Stimulated activated CD4-positive, alpha-beta T cell treated with anti-CD3 and anti-CD28 coated beads, Interleukin-15, amount 100 ng/mL, for 48 hours (primary cell): ENCODE results near the gene CYP2E1.
"Not testable (repeated sequence)": the region's sequence is repeated elsewhere in the genome, so short reads cannot be mapped to it uniquely, and the experiment has no call there.

ENCODE experiments used
- DNase-seq, 2 donors: peaks; one replicate each; pipeline ENCODE4 v3.0.0-alpha.2; 2020; ENCODE audit warnings: low read depth in 2 of 2

The CYP2E1 gene

GRCh38 chr10:133528296-133528844 is 1.2 kb downstream of the CYP2E1 start:
- DNase-seq = no peak

DNA sequence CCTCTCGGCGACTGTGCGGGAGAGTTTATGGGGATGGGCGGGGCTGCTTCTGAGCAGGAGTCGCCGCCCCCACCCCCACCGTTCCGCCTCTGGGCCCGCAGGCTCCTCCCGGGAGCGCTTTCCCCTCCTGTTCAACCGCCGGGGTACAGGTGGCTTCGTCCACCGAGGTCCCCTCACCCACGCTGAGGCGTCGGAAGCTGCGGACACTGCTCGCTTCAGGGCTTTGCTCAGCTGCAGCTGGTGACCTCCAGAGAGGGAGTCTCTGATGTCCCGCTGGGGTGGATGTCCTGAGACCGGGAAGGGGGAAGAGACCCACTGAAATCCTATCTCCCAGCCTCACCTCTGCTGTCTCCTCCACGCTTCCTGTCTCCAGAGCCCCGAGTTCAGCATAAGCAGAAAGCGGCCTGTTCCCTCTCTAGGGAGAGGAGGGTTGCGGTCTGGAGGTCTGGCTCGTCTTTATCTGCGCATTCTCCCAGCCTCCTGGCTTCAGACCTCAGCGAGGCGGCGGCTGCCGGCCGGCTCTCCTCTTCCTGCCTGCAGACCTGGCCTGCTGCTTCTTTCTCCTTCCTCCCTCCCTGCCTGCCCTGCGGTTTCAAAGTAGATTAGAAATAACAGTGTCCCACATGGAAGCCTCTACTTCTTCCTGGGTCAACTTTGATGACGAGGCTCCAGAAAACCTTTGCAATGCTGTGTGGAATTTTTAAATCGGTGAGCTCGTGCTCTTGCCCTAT is 1.8 kb downstream of the CYP2E1 start:
- DNase-seq = no peak

DNA sequence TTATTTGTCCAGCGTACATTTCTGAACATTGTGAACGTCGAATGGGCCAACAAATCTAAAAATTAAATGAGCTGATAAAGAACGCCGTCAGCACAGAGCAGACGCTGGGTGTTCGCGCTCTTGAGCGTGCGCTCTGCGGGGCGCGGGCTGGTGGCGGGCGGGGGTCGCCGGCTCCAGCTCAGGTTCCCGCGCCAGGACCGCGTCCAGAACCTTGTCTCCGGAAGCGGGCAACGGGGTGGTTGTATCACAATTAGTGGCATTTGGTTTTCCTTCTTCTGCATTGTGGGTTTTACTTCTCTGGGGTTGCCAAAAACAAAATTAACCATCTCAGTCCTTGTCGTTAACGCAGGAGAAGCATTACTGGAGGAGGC is 2.4 kb downstream of the CYP2E1 start:
- DNase-seq = no peak

GRCh38 chr10:133530506-133530905 is 3.3 kb downstream of the CYP2E1 start:
- DNase-seq = no peak

- no peak for DNase-seq
These were observed 5.7 kb downstream of the CYP2E1 start for GRCh38 chr10:133532871-133533270.

DNA sequence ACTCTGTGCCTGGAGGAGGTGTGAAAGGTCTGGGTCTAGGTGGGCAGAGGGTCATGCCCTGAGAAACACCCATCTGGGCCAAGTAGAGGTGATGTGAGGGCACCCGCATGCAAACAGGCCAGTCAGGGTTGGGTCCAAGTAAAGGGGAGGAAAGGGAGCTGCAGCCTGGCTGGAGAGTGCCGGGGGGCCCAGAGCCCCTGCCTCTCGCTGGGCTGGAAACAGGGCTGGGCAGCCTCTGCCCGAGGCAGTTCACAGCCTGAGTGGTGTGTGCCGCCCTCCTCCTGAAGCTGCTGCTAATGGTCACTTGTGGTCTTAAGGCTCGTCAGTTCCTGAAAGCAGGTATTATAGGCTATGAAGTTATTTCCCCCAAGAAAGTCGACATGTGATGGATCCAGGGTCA is 7.3 kb downstream of the CYP2E1 start:
- no peak for DNase-seq

DNA sequence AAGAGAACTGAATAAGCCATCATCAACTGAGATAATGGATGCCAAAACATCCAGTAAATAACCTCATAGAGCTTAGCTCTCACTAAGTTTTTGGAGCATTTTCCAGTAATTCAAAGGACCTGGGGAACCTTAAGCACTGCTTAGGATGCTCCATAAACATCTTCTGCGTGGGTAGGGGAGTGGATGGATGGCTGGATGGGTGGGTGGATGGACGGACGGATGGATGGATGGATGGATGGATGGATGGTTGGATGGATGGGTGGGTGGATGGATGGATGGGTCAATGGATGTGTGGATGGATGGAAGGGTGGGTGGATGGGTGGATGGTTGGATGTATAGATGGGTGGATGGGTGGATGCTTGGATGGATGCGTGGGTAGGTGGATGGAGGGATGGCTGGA is 9.0 kb downstream of the CYP2E1 start:
- DNase-seq = no peak

GRCh38 chr10:133537546-133538545 is 10.7 kb downstream of the CYP2E1 start:
- DNase-seq = no peak

- not testable (repeated sequence) for DNase-seq
These were observed 14.3 kb downstream of the CYP2E1 start for GRCh38 chr10:133541441-133541975.

- DNase-seq = no peak
These were observed 17.3 kb downstream of the CYP2E1 start for GRCh38 chr10:133544506-133544905.

DNA sequence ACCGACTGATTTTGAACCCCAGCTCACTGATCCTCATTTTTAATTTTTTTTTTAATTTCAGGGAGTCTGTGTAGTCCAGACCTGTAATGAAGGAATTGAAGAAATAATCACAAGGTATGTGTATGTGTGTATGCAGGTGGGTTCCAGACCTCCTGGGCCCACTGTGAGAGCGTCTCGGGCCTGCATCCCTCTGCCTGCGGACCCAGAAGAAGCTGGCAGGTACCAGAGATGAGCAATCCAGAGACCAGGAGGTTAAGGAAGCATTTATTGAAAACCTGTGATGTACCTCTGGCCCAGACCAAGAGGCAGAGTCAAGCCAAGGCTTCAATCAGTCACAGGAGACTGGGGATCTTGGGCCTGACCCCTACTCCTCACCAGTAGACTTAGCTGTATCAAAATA is 27.4 kb downstream of the CYP2E1 start:
- DNase-seq = no peak

DNA sequence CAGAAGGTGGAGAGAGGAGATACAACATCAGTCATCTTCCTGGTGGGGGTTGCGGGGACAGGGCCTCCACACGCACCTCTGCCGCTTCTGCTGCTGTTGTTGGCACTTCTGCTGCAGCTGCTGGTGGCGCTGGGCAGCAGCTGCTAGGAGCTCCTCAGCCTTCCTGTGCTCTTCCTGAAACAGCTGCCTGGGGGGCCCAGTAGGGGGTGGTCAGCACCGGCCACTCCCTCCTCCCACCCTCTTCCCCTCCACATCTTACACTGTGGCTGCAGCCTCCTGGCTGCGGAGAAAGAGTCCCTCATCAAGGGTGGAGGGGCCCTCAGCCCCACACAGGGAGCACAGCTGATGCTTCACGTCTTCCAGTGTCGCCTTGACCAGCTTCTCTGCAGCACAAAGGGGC is 28.4 kb downstream of the CYP2E1 start:
- DNase-seq = no peak

GRCh38 chr10:133557381-133557780 is 30.2 kb downstream of the CYP2E1 start:
- DNase-seq = no peak

DNA sequence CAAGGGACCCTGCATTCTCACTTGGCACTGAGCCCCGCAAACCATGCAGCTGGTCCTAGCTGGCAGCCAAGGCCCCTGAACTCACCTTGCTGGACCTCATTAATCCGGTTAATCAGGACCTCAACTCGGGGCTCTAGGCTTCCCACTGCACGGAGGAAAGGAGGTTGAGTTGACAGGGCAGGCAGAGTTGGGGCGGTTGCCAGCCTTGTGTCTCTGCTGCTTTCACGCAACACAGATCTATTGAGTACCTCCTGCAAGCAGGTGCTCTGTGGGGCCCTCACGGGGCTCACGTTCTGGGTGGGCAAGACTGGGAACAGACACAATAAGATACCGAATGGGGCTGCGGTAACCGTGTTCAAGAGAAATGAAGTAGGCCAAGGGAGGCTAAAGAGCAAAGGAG is 32.1 kb downstream of the CYP2E1 start:
- no peak for DNase-seq

GRCh38 chr10:133564816-133565215 is 37.7 kb downstream of the CYP2E1 start:
- no peak for DNase-seq

DNA sequence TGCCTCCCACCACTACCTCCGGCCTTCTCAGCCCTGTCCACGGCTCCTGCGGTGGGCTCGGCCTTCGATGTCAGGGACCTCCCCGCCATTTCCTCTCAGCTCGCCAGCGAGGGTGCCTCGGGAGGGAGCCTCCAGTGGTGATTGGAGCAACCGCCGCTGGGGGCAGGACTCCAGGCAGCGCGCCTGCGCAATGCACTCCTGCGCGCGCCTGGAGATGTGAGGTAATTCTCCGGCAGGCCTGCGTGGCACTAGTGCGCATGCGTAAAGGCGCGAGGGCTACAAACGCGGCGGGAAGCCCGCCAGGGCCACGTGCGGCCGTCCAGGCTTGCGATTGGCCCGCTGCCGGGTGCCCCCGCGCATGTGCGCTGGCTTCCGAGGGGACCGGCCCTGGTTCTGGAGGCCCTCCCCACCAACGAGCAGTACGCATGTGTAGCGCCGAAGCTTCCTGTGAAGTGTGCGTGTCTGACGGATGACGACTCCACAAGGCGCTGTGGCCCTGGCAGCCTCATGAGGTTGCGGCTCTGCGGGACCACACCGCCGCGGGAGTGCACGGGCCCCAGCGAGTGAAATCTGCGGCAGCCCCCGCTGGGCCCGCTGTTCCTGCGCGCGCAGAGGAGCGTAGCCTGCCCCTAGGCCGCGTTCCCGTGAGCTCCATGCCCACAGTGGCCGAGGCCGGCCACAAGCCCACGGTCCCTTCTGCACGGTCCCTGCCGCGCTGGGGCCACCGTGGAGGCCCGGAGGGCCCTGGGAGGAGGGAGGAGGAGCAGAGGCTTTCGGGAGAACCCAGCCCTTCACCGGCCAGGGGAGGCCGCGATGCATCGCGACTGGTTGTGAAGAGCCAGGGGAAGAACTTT is 38.5 kb downstream of the CYP2E1 start, which contains the start of gene SYCE1:
Gene SYCE1, minus strand, starts transcription at position 143 of the 854 bp plus-strand sequence. Its CDS starts 54 bp downstream, at position 89.
- no peak for DNase-seq

DNA sequence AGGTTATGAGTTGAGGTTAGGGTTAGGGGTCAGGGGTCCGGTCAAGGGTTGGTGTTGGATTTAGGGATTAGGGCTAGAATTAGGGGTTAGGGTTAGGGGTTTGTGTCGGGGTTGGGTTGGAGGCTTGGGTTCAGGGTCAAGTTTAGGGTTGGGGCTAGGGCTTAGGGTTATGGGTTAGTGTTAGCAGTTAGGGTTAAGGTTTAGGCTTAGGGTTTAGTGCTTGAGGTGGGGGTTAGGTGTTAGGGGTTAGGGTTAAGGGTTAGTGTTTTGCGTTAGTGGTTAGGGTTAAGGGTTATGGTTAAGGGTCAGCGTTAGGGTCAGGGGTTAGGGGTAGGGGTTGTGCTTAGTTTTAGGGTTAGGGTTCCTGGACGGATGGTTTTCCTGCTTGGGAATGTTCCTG is 40.0 kb downstream of the CYP2E1 start:
- no peak for DNase-seq

DNA sequence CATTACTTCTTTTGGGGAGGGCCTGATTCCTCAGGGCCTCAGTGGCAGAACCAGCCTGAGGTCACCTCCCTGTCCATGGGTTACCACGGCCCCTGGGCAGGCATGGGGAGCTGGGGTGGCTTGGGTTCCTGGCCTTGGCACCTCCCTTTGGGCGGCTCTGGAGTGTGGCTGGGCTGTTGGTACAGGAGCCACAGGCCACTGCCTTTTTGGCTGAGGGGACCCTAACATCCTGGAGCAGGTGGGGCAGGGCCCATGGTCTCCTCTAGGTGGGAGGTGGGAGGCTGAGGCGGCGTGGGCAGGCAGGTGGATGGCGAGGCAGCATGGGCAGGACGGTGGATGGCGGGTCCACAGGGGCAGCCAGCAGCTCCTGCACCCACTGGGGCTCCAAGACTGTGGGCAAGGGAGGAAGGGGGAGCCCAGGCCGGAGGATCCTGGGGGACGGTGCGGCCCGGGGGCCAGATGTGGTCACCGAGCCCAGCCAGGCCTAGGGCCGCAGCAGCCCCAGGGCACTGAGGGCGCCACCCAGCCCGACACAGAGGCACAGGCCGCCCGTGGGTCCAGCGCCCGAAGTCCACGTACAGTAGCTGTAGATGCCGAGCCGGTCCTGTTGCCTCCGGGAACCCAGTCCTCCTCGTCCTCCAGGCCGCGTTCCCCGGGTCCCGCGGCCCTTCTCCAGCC is 40.6 kb downstream of the CYP2E1 start:
- DNase-seq = no peak

DNA sequence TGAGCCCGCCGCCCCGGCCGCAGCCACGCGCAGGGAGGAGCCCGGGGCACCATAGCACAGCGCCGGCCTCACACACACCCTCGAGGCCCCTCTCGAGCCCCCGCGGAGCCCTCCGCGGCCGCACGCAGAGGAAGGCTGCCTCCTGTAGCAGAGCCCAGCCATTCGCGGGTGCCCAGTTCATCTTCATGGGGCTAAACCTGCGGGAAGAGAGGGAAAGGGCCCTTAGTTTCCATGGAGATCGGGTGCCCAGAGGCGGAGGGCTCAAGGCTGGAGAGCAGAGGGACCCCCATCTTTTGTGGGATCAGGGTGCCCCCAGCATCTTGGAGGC is 41.1 kb downstream of the CYP2E1 start:
- DNase-seq = no peak

GRCh38 chr10:133568831-133569527 is 41.8 kb downstream of the CYP2E1 start:
- not testable (repeated sequence) for DNase-seq
